ENCODE measurements around the gene TMEM236.

TMEM236 gene

DNA sequence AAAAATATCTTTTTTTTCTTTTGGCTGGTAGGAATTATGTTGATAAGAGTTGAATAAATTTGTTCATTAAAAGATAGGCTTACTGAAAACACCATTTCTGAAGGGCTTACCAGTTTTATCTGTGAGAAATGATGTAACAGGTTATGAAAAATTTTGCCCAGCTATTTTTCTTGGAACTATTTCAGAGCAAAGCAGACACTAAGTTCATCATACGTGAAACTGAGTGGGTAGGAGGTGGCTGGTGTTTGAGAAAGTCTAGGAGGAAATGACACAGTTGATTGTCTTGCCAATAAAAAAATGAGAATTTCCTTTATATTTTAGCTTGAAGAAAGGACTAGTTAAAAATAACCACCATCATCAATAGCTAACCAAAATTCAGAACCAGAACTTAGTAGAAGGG is 51.0 kb downstream of the TMEM236 start:
- DNase-seq (ENCODE audit: low read depth): no peak
- TF ChIP-seq, protein P1, sequence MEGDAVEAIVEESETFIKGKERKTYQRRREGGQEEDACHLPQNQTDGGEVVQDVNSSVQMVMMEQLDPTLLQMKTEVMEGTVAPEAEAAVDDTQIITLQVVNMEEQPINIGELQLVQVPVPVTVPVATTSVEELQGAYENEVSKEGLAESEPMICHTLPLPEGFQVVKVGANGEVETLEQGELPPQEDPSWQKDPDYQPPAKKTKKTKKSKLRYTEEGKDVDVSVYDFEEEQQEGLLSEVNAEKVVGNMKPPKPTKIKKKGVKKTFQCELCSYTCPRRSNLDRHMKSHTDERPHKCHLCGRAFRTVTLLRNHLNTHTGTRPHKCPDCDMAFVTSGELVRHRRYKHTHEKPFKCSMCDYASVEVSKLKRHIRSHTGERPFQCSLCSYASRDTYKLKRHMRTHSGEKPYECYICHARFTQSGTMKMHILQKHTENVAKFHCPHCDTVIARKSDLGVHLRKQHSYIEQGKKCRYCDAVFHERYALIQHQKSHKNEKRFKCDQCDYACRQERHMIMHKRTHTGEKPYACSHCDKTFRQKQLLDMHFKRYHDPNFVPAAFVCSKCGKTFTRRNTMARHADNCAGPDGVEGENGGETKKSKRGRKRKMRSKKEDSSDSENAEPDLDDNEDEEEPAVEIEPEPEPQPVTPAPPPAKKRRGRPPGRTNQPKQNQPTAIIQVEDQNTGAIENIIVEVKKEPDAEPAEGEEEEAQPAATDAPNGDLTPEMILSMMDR (IDR thresholded peaks at IDR 0.05; ENCODE audit: insufficient read depth, low read depth, low read length, missing control alignments): no peak
- H3K4me3 ChIP-seq (ENCODE audit: low read length): no peak overlapping the region

DNA sequence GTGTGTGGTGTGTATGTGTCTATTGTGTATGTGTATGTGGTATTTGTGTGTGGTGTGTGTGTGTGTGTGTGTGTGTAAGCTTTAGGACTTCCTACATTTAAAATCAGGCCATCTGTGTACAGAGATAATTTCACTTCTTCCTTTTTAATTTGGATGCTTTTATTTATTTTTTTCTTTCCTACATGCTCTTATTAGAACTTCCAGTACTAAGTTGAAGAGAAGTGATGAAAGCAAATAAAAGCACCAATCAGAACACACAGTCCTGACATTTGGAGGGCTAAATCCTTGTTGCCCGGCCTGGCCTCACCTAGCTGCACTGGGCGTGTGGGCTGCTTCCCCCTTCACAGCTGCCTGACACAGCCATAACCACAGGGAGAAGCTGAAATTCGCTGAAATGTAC is 53.3 kb downstream of the TMEM236 start:
- TF ChIP-seq, protein P1 (IDR thresholded peaks at IDR 0.05; ENCODE audit: insufficient read depth, low read depth, low read length, missing control alignments): no peak
- DNase-seq (ENCODE audit: low read depth): no peak
- no peak overlapping the region for H3K4me3 ChIP-seq (ENCODE audit: low read length)

DNA sequence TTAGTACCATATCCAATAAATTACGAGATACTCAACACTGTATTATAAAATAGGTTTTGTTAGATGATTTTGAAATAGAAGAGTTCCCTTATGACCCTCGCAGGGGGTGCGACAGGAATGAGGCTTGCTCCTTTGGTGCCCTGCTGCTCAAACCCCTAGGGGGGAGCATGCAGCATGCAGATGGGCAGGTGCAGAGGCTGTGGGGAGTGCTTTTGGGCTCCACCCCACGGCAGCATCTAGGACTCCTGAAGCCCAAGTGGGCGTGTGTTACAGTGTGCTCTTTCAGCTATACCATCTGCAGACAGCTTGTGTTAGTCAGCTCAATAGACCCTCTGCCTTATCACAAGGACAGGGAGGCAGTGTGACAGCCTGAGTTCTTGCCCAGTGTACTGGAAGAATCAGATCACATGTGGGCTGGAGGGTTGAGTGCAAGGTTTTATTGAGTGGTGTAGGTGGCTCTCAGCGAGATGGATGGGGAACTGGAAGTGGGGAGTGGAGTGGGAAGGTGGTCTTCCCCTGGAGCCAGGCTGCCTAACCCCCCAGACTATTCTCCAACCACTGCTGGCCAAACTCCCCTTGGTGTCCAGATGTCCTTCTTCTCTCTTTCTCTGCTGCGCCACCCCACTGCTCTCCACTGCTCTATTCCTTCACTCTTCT is 54.0 kb downstream of the TMEM236 start:
- H3K4me3 ChIP-seq (ENCODE audit: low read length): no peak overlapping the region

DNA sequence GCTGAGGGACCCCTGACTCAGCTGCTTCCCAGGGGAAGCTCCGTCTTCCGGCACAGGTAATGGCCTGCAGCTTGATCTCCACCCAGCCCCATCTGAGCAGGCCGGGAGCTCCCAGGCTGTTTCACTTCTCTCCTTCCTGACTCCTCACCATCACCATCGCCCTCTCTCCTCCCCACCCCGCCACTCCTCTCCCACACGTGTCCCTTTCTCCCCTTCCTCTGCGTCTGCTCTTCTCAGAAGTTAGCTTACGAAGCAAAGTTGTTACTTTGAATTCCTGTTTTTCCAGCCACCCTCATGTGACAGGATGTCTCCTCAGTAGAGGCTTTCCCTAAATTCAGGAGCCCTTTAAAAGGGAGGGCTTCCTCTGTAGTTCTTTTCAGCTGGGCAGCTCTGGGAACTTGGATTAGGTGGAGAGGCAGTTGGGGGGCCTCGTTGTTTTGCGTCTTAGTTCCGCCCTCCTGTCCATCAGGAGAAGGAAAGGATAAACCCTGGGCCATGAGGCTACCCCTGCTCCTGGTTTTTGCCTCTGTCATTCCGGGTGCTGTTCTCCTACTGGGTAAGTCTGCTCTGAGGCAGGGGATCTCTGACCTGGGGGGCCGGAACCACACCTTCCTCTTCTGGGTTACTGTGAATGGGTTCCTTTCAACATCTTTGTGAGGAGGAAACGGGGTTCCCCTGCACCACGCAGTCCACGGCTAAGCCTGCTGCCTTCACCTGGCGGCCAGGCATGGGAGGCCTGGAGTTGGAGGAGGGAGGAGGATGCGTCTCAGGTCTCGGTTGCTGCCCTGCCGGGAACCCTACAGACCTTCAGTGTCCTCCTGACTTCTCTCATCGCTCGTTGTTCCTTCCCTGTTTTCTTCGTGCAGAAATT is 57.2 kb downstream of the TMEM236 start, which contains the start of gene MRC1:
Gene MRC1, plus strand, starts transcription at position 378 of the 871 bp plus-strand sequence. Its CDS starts 118 bp downstream, at position 496.
- TF ChIP-seq, protein P1 (IDR thresholded peaks at IDR 0.05; ENCODE audit: insufficient read depth, low read depth, low read length, missing control alignments): no peak
- no peak within 1 kb of the TSS for H3K4me3 ChIP-seq (ENCODE audit: low read length)
- no peak for DNase-seq (ENCODE audit: low read depth)

More for the DNA sequence above, 54.0 kb downstream of the TMEM236 start:
- TF ChIP-seq, protein P1 (IDR thresholded peaks at IDR 0.05; ENCODE audit: insufficient read depth, low read depth, low read length, missing control alignments): peak; percentile 38
- peak; percentile 25 for DNase-seq (ENCODE audit: low read depth)

DNA sequence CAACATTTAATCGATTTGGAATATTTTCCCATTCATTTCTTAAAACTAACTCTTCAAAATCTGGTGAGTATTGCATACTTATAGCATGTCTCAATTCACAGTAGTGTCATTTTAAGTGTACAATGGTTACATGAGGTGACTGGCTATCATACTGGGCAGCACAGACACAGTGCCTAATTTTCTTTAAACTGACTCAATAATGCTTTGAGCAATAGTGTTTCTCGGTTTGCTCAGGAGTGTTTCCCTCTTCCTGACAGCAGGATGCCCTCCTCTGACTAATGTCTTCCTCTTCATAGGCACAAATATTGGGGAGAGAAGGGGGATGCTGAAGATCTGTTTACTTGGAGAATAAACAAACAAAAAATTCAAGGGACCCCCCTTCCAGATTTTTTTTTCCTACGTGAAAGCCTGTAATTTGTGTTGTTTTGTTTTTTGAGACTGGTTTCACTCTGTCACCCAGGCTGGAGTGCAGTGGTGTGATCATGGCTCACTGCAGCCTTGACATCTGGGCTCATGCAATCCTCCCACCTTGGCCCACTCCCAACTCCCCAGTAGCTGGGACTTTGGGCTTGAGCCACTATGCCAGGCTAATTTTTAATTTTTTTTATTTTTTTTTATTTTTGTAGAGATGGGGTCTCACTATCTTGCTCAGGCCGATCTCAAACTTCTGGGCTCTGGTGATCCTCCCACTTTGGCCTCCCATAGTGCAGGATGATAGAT is 59.3 kb downstream of the TMEM236 start:
- H3K4me3 ChIP-seq (ENCODE audit: low read length): no peak overlapping the region
- no peak for DNase-seq (ENCODE audit: low read depth)
- TF ChIP-seq, protein P1 (IDR thresholded peaks at IDR 0.05; ENCODE audit: insufficient read depth, low read depth, low read length, missing control alignments): no peak

DNA sequence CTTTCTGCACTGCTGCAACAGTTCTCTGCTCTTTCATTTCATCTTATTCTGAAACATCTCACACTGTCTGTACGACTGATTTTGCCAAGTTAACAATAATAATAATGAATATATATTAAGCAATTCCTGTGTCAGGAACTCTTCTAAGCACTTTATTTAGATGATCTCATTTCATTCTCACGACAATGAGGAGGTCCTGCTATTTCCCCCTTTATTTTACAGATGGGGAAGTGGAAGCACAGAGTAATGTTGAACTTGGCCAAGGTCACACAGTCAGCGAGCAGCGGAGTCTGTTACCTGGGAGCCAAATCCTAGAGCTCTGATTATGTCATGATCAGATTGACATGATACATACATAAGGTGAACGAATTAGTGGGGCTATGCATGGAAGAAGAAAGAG is 63.0 kb downstream of the TMEM236 start:
- DNase-seq (ENCODE audit: low read depth): no peak
- no peak overlapping the region for H3K4me3 ChIP-seq (ENCODE audit: low read length)
- TF ChIP-seq, protein P1 (IDR thresholded peaks at IDR 0.05; ENCODE audit: insufficient read depth, low read depth, low read length, missing control alignments): no peak

All from epithelial cell of esophagus (primary cell).